ENCODE measurements around the gene TINAGL1. TPM values are rescaled to one million over a fixed set of nuclear protein-coding genes. Genes with fewer than 3 reads are reported as not detected.

The TINAGL1 gene
- total RNA-seq, 1 donor from 2014 or later, result 4.5 TPM

DNA sequence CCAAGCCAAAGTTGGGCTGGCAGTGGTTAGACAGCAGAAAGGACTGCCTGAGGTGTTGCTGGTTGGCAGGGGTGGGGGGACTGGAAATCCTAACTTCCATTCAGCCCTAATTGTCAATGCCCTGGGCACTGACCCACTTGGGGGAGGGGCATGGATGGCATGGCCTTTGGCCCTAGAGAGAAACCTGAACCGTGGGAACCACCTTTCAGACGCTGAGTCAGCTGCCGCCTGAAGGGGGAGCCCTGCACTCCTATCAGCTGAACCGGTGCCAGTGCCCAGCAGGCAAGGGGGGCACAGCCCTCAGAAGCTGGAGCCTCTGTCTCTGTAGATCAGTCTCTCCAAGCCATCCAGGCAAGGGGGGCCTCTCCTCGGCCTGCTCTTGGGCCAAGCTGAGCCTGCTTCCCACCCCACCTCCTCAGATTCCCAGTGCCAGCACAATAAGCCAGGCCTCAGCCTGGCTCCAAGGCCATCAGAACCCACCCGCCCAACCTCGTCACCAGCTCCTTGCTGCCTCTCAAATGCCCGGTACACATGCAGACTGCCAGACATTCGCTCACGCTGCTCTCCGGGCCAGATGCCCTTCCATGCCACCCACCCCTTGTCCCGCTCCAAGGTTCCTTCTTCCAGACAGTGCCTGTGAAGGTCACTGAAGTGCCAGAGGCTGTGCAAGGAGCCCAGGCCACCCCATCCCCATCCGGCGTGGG is 11.6 kb downstream of the TINAGL1 start:
- TF ChIP-seq, protein P1, sequence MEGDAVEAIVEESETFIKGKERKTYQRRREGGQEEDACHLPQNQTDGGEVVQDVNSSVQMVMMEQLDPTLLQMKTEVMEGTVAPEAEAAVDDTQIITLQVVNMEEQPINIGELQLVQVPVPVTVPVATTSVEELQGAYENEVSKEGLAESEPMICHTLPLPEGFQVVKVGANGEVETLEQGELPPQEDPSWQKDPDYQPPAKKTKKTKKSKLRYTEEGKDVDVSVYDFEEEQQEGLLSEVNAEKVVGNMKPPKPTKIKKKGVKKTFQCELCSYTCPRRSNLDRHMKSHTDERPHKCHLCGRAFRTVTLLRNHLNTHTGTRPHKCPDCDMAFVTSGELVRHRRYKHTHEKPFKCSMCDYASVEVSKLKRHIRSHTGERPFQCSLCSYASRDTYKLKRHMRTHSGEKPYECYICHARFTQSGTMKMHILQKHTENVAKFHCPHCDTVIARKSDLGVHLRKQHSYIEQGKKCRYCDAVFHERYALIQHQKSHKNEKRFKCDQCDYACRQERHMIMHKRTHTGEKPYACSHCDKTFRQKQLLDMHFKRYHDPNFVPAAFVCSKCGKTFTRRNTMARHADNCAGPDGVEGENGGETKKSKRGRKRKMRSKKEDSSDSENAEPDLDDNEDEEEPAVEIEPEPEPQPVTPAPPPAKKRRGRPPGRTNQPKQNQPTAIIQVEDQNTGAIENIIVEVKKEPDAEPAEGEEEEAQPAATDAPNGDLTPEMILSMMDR (IDR thresholded peaks at IDR 0.05; ENCODE audit: unreplicated experiment), result peak; percentile 70
- DNase-seq (ENCODE audit: low spot score), result peak; percentile 74
- peak overlapping the region; percentile 83 for H3K27ac Mint-ChIP-seq (ENCODE audit: unreplicated experiment)
- H3K4me1 Mint-ChIP-seq (ENCODE audit: unreplicated experiment), result peaks cover 16% of the 10 kb centered on the region
- peaks cover 7% of the 10 kb centered on the region for H3K27me3 Mint-ChIP-seq (ENCODE audit: unreplicated experiment)
- H3K4me3 Mint-ChIP-seq (ENCODE audit: unreplicated experiment), result no peak overlapping the region
- H3K36me3 Mint-ChIP-seq (ENCODE audit: low read depth, unreplicated experiment), result peaks cover 3% of the 10 kb centered on the region
- H3K9me3 Mint-ChIP-seq (ENCODE audit: unreplicated experiment), result no peaks in the 10 kb centered on the region

DNA sequence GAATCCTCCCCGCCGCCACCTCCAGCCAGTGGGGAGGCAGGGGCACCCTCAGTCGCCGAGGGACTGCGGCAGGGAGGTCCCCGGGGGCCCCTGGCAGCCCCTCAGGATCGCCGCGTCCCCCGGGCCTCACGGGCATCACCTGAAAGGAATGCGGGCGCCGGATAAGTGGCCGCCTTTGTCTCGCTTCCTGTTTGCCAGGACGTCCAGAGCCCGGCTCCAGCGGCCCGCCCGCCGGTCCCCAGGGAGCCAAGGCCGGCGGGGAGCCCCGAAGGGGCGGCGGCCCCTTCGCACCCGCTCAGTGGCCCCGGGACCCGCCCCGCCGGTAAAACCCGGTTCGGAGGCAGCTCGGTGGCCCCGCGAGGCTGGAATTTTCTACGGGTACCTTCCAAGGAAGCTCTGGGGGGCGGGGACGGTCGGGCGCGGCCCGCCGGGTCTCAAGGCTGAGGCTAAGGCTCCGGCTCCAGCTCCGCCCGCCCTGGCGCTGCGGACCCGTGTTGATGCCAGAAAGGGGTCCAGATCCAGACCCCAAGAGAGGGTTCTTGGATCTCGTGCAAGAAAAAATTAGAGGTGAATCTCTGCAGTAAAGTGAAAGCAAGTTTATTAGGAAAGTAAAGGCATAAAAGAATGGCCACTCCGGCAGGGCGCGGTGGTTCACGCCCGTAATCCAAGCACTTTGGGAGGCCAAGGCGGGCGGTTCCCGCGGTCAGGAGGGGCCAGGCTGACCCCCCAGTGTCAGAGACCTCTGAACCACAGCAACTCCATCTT is 12.6 kb downstream of the TINAGL1 start:
- Mint-ChIP-seq H3K36me3 (ENCODE audit: low read depth, unreplicated experiment) (no peaks in the 10 kb centered on the region), H3K27me3 (ENCODE audit: unreplicated experiment) (peaks cover 6% of the 10 kb centered on the region), H3K4me3 (ENCODE audit: unreplicated experiment) (peak overlapping the region; percentile 37), H3K9me3 (ENCODE audit: unreplicated experiment) (no peaks in the 10 kb centered on the region), H3K27ac (ENCODE audit: unreplicated experiment) (peak overlapping the region; percentile 67), H3K4me1 (ENCODE audit: unreplicated experiment) (peaks cover 13% of the 10 kb centered on the region)
- TF ChIP-seq, protein P1 (IDR thresholded peaks at IDR 0.05; ENCODE audit: unreplicated experiment), result no peak
- peak; percentile 53 for DNase-seq (ENCODE audit: low spot score)

GRCh38 chr1:31591425-31592093 is 15.2 kb downstream of the TINAGL1 start:
- no peak for DNase-seq (ENCODE audit: low spot score)
- Mint-ChIP-seq H3K27me3 (ENCODE audit: unreplicated experiment) (peaks cover 7% of the 10 kb centered on the region), H3K9me3 (ENCODE audit: unreplicated experiment) (no peaks in the 10 kb centered on the region), H3K36me3 (ENCODE audit: low read depth, unreplicated experiment) (no peaks in the 10 kb centered on the region), H3K27ac (ENCODE audit: unreplicated experiment) (no peak overlapping the region), H3K4me1 (ENCODE audit: unreplicated experiment) (peaks cover 13% of the 10 kb centered on the region), H3K4me3 (ENCODE audit: unreplicated experiment) (no peak overlapping the region)
- TF ChIP-seq, protein P1 (IDR thresholded peaks at IDR 0.05; ENCODE audit: unreplicated experiment), result no peak

DNA sequence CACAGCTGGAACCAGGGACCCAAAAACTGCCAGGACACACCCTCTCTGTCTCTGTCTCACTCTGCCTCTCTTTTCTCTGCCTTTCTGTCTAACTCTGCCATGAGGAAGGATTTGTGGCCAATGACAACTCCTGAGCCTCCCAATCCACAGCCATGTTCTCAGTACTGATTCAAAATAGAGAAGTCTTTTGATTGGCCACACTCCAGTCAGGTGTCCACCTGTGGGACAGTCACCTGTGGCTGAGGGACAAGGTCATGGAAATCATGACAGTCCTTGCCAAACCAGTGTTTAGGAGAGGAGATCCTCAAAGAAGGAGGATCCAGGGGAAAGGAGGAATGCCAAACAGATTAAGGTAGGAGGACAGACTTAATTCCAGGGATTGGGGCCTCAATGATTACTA is 15.8 kb downstream of the TINAGL1 start:
- TF ChIP-seq, protein P1 (IDR thresholded peaks at IDR 0.05; ENCODE audit: unreplicated experiment), result no peak
- no peak overlapping the region for H3K27ac Mint-ChIP-seq (ENCODE audit: unreplicated experiment)
- H3K27me3 Mint-ChIP-seq (ENCODE audit: unreplicated experiment), result peaks cover 7% of the 10 kb centered on the region
- H3K36me3 Mint-ChIP-seq (ENCODE audit: low read depth, unreplicated experiment), result no peaks in the 10 kb centered on the region
- H3K4me3 Mint-ChIP-seq (ENCODE audit: unreplicated experiment), result no peak overlapping the region
- no peak for DNase-seq (ENCODE audit: low spot score)
- H3K4me1 Mint-ChIP-seq (ENCODE audit: unreplicated experiment), result peaks cover 13% of the 10 kb centered on the region
- H3K9me3 Mint-ChIP-seq (ENCODE audit: unreplicated experiment), result no peaks in the 10 kb centered on the region
